Non-pigmented ciliary epithelial cell (primary cell): ENCODE results near the gene RASGRP1.
A peak's percentile ranks its signal among the peaks of the same experiment; 100 is the strongest.

Experiments
- DNase-seq: peaks from one replicate; pipeline ENCODE4 v3.0.0-alpha.2; 2010; ENCODE audit warnings: low read depth

RASGRP1 gene

DNA sequence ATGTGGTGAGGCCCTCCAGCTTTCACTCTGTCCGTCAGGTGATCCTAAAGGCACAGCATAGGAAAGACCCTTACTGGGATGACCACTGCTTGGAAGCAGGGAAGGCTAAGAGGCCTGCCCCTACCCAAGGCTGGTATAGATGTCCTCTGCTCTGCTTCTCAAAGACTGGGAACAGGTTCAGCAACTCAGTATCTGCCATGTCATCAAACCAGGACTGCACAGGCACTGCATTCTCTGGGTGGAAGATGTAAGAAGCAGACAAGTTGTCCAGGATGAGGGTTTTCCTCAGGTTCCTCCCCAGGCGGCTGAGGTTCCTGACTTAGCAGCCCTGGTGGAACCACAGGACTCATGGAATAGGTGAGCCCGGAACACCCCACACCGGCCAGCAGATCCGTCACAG, 106.0 kb downstream of the RASGRP1 start:
- no peak for DNase-seq

DNA sequence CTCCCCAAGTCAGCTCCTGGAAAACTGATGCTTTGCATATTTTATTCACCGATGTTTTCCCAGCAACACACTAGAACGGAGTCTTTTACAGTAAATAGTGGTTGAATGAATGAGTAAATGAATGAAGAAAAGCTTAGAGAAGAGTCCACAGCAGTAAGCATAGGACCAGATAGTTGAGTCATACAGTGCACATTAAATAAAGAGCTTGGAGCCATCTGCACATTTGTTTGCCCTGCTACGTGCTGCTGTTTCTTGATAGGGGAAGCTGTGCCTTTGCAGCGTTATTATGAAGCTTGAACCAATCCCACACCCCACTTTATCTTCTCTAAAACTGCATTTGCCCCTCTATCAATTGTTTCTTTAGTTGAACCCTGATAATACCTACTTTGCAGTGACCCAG, 109.5 kb downstream of the RASGRP1 start:
- no peak for DNase-seq

DNA sequence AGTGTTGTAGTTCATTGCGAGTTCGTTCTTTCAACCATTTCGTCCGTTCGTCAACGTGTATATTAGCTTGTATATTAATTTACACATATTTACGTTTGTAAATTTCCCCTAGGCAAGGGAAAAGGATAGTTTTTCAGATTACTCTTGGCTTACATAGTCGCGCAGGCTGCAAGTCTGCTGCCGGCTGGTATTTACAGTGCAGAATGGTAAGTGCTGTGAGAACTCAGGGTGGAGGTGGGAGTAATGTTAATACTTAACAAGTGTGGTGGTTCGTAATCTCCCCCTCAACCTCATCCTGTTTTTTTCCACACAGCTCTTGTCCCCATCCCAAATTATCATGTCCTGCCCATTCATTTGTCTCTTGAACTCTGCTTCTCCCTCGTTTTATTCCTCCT, 109.9 kb downstream of the RASGRP1 start:
- DNase-seq = no peak

DNA sequence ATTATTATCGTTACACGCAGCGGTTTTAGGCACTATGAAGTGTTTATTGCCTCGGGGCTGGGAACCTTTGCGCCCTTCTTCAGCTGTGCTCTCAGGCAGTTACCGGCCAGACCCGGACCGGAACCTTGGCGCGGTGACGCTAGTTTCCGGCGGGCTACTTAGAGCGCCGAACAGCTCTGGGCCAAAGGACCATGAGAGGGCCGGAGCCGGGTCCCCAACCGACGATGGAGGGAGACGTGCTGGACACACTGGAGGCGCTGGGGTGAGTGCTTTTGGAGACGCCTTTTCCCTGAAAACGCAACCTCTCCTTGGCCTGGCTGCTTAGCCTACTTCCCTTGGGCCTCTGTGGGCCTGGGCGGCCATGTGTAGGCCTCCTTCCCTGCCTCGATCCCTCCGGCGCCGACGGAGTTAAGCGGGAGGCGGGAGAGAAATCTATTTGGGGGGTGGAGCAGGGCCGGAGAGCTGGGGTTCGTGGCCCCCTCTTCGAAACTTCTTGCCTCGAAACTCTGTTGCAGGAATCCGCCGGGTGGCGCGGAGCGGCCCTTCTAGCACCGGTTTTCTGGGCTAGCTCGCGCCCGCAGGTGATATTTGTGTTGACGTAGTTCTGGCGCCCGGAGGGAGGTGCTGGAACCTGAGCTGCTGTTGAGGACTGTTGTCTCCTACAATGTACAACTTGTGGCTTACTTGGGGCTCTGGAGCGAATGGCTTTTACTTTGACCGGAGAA, 110.5 kb downstream of the RASGRP1 start, which contains the start of gene FAM98B:
Gene FAM98B (plus strand): TSS at position 157 of the 725 bp plus-strand sequence. CDS start 35 bp downstream, at position 192.
- no peak for DNase-seq

DNA sequence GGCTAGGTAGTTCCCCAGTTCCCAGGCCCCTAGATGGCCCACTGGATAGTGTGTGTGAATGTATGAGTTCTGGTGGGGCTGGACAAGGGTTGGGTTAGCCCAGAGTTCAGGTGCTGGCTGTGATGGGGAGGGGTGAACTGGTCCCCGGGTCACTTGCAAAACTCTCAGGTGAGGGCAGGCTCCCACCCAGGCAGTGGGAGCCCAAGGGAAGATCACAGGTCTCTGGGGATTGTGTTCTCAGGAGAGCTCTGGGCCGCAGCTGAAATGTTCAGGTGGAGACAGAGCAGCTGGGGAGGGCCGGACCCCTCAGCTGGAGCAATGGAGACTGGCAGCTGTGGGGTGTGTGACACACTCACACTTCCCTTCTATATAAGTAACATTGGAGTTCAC, 123.5 kb downstream of the RASGRP1 start:
- no peak for DNase-seq

DNA sequence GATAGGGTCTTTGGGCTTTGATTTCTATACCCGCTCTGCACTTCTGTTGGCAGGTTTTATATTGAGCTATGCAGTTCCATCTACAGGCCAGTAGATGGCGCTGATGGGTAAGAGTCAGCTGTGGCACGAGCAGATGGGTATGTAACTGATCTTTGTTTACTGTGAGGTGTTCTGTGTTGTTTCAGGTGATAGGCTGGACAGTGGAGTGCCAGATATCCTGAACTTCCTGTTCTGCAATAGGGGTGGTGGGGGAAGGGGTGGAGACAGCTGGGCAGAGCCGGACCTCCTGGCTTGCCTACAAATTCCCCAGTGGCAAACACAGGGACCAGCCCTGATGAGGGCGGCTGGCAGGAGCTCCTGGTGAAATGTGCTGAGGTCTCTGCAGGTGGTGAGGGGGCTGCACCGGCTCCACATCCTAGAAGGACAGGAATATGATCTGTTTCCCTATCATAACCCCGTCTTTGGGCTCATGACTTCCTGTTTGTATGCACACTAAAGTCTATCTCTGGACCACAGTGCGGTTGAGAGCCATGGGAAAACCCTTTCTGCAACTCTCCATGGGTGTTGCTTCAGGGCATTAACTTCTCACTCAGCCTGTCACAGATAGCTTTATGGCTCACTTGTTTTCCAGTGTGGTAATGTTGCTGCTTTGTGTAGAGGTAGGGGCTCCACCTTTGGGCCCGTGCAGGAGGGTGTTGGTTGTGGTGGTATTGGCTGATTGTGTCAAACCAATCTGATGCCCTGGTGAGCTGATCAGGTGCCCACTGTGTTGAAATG, 124.1 kb downstream of the RASGRP1 start:
- DNase-seq = peak; percentile 24
